NB4 (cell line): ENCODE measurements around the gene KRT80.

ENCODE experiments used
- MAX ChIP-seq: IDR thresholded peaks from 2 replicates; pipeline ENCODE4 v1.6.1; 2011; ENCODE audit warnings: low read depth, low read length
- TF ChIP-seq, protein P1 (sequence below): IDR thresholded peaks from one replicate; pipeline ENCODE4 v1.5.1; 2012; ENCODE audit warnings: low read depth, low read length

GRCh38 chr12:52156311-52156710 lies 35.5 kb downstream of the KRT80 start:
- TF ChIP-seq, protein P1, sequence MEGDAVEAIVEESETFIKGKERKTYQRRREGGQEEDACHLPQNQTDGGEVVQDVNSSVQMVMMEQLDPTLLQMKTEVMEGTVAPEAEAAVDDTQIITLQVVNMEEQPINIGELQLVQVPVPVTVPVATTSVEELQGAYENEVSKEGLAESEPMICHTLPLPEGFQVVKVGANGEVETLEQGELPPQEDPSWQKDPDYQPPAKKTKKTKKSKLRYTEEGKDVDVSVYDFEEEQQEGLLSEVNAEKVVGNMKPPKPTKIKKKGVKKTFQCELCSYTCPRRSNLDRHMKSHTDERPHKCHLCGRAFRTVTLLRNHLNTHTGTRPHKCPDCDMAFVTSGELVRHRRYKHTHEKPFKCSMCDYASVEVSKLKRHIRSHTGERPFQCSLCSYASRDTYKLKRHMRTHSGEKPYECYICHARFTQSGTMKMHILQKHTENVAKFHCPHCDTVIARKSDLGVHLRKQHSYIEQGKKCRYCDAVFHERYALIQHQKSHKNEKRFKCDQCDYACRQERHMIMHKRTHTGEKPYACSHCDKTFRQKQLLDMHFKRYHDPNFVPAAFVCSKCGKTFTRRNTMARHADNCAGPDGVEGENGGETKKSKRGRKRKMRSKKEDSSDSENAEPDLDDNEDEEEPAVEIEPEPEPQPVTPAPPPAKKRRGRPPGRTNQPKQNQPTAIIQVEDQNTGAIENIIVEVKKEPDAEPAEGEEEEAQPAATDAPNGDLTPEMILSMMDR, result no peak
- TF ChIP-seq MAX, result no peak
